SK-N-SH (cell line): ENCODE results near the gene AUTS2. TPM values are rescaled to one million over a fixed set of nuclear protein-coding genes. Genes with fewer than 3 reads are reported as not detected.

Source experiments
- CTCF ChIA-PET: fragments of 300-600, 350-600 bp; formaldehyde crosslinking; extraction: SDS; loops from one replicate; lab custom pipeline; 2021; lab: Yijun Ruan, JAX
- POLR2A ChIA-PET: fragments of 350-600 bp; sonication (Branson Sonifier 250); formaldehyde crosslinking; extraction: SDS; loops from one replicate; lab custom pipeline; 2020; ENCODE audit warnings: antibody characterized with exemption, inconsistent platforms; lab: Yijun Ruan, JAX
- DNase-seq: peaks from one replicate; pipeline ENCODE4 v3.0.0; 2012
- H2AFZ ChIP-seq: fragments of 200-600 bp; sonication (generic); 2 replicates; pipeline ENCODE4 v1.8.1; 2016; ENCODE audit warnings: antibody characterized with exemption, mild to moderate bottlenecking, low read depth
- H3F3A ChIP-seq: fragments of 200-600 bp; sonication (generic); replicated peaks from 2 replicates; pipeline ENCODE3; 2016; ENCODE audit warnings: antibody characterized with exemption, mild to moderate bottlenecking; ENCODE audit not compliant: insufficient read depth
- H3K27ac ChIP-seq, 2 experiments: fragments of 200-500 bp in 1 of 2; fragments of 200-600 bp in 1 of 2; sonication (Bioruptor generic) in 1 of 2; sonication (generic), shearing (Covaris generic) in 1 of 2; 2 replicates each; pipeline versions ENCODE4 v1.5.1 to v1.6.1; 2014 to 2016; ENCODE audit warnings: low read depth in 2 of 2, inconsistent platforms in 1 of 2, low read length in 1 of 2, mild to moderate bottlenecking in 1 of 2, mixed read lengths in 1 of 2
- H3K27me3 ChIP-seq: fragments of 200-600 bp; sonication (generic), shearing (Covaris generic); 2 replicates; pipeline ENCODE4 v1.6.1; 2016; ENCODE audit warnings: mixed run types; ENCODE audit not compliant: insufficient read depth
- H3K36me3 ChIP-seq, 2 experiments: fragments of 200-500 bp in 1 of 2; fragments of 200-600 bp in 1 of 2; sonication (Bioruptor generic) in 1 of 2; sonication (generic) in 1 of 2; replicated peaks in 1 of 2; 2 replicates each; pipeline versions ENCODE3 to v1.5.1; 2014 to 2016; ENCODE audit warnings: low read length in 1 of 2, mild to moderate bottlenecking in 1 of 2; ENCODE audit not compliant: insufficient read depth in 2 of 2, control insufficient read depth in 1 of 2
- H3K4me1 ChIP-seq, 2 experiments: fragments of 200-500 bp in 1 of 2; fragments of 200-600 bp in 1 of 2; sonication (Bioruptor generic) in 1 of 2; sonication (generic), shearing (Covaris generic) in 1 of 2; 2 replicates each; pipeline versions ENCODE4 v1.5.1 to v1.6.1; 2014 to 2016; ENCODE audit warnings: low read depth in 1 of 2, low read length in 1 of 2, mixed run types in 1 of 2; ENCODE audit not compliant: insufficient read depth in 2 of 2, control insufficient read depth in 1 of 2
- H3K4me2 ChIP-seq: fragments of 200-600 bp; sonication (generic), shearing (Covaris generic); 2 replicates; pipeline ENCODE4 v1.6.1; 2017; ENCODE audit warnings: mixed run types
- H3K4me3 ChIP-seq, 2 experiments: fragments of 200-500 bp in 1 of 2; fragments of 200-600 bp in 1 of 2; sonication (Bioruptor generic) in 1 of 2; sonication (generic), shearing (Covaris generic) in 1 of 2; 2 replicates each; pipeline versions ENCODE4 v1.5.1 to v1.8.1; 2014 to 2016; ENCODE audit warnings: low read depth in 2 of 2, inconsistent platforms in 1 of 2, low read length in 1 of 2, mild to moderate bottlenecking in 1 of 2, mixed read lengths in 1 of 2, moderate library complexity in 1 of 2
- H3K79me2 ChIP-seq: fragments of 200-600 bp; sonication (generic); 2 replicates; pipeline ENCODE4 v1.8.1; 2017; ENCODE audit warnings: mild to moderate bottlenecking; ENCODE audit not compliant: insufficient read depth
- H3K9ac ChIP-seq: fragments of 200-600 bp; sonication (generic); 2 replicates; pipeline ENCODE4 v1.6.1; 2017; ENCODE audit warnings: mixed run types
- H3K9me2 ChIP-seq: fragments of 200-600 bp; sonication (generic); 2 replicates; pipeline ENCODE4 v1.6.1; 2017; ENCODE audit warnings: mixed run types
- H3K9me3 ChIP-seq: fragments of 200-600 bp; sonication (generic); 2 replicates; pipeline ENCODE4 v1.6.1; 2017; ENCODE audit warnings: mixed run types, mild to moderate bottlenecking, moderate library complexity
- H4K20me1 ChIP-seq: fragments of 200-600 bp; sonication (generic); 2 replicates; pipeline ENCODE4 v1.6.1; 2017; ENCODE audit warnings: mild to moderate bottlenecking, mixed run types; ENCODE audit not compliant: insufficient read depth
- ELF1 ChIP-seq: IDR thresholded peaks from 2 replicates; pipeline ENCODE4 v1.4.0; 2012
- EP300 ChIP-seq, 2 experiments: IDR thresholded peaks; 2 replicates each; pipeline versions ENCODE4 v1.4.0 to v1.6.1; 2012; ENCODE audit warnings: borderline replicate concordance in 1 of 2, low read depth in 1 of 2, low read length in 1 of 2
- FOXM1 ChIP-seq: IDR thresholded peaks from 2 replicates; pipeline ENCODE4 v1.4.0; 2012; ENCODE audit warnings: low read depth, mild to moderate bottlenecking
- MXI1 ChIP-seq: IDR thresholded peaks from 2 replicates; pipeline ENCODE4 v1.6.1; 2012; ENCODE audit warnings: mild to moderate bottlenecking, low read depth, low read length, improper control_type of control experiment
- NFIC ChIP-seq: IDR thresholded peaks from 2 replicates; pipeline ENCODE4 v1.4.0; 2012; ENCODE audit warnings: borderline replicate concordance
- RCOR1 ChIP-seq: fragments of 150-350 bp; IDR thresholded peaks from 2 replicates; pipeline ENCODE4 v1.6.1; 2017; ENCODE audit warnings: antibody characterized with exemption, low read length
- RFX5 ChIP-seq: IDR thresholded peaks from 2 replicates; pipeline ENCODE4 v1.6.1; 2012; ENCODE audit warnings: mild to moderate bottlenecking, improper control_type of control experiment, low read length
- RXRA ChIP-seq: IDR thresholded peaks from 2 replicates; pipeline ENCODE4 v1.4.0; 2012; ENCODE audit warnings: low read depth, mild to moderate bottlenecking, borderline replicate concordance
- YY1 ChIP-seq: IDR thresholded peaks from 2 replicates; pipeline ENCODE4 v1.4.0; 2012; ENCODE audit warnings: low read depth, mild to moderate bottlenecking
- WGBS: methylation state at CpG from one replicate; pipeline ENCODE4 v1.1.6; 2017; ENCODE audit warnings: low lambda C conversion rate; 5-methylcytosine and 5-hydroxymethylcytosine counted together
- polyA plus RNA-seq, 3 experiments: library from polyadenylated mRNA; depleted of rRNA; stranded (reverse); fragments of >200 nt; gene quantifications; 2 replicates each; pipeline ENCODE4 v1.2.3, GENCODE V29; 2012
- TF ChIP-seq, protein P1 (sequence below): fragments of 200-600 bp; sonication (generic); IDR thresholded peaks from 2 replicates; pipeline ENCODE4 v1.6.1; 2017; ENCODE audit warnings: antibody characterized with exemption, mild to moderate bottlenecking, moderate library complexity
- TF ChIP-seq, protein P2 (sequence below): IDR thresholded peaks from 2 replicates; pipeline ENCODE4 v1.6.1; 2012; ENCODE audit warnings: mild to moderate bottlenecking, low read depth, low read length, moderate library complexity
- TF ChIP-seq, protein P3 (sequence below): IDR thresholded peaks from 2 replicates; pipeline ENCODE4 v1.4.0; 2012; ENCODE audit warnings: low read depth

The AUTS2 gene
- polyA plus RNA-seq, 1 of the 3 experiments (the other 2 are of a cell fraction) = 15.6 TPM

DNA sequence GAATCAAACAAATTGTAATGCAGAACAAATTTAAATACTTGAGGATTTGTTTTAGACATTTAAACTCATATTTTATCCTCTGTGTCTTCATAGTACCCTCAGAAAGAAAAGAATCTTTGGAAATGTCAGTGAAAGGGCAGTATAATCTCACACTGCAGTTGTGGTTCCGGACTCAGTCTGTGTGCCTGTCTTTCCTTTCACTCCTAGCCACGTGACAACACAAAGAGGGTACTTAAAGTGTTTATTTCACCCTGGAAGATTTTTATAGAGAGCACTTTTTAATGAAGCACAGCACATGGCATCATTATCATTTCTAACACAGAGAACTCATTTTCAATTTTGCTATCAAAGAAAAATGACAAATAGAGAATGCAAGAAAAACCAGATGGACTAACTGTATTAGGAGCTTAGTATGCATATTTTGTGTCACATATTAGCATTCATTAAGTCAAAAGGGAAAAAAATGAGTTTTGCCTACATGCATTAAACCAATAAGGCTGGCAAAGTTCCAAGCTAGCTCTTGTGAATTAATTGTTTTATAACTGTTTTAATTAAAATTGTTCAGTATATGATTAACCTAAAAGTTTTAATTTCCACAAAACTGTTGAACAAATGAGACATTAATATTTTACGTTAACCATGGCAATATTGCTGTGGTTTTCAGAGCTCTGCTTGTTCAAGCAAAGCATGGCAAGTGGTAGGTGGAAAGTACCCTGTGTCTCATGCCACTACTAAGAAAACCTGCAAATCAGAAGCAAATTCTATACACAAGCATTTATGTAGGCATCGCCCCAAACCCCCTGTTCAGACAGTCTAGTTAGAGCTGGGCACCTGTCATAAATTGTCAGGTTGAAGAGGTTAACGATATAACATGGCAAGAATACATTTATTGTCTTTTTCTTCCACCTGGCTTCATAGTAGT is 65.9 kb downstream of the AUTS2 start:
- WGBS = 82% methylated on average over 5 of the region's 5 CpGs
- Histone ChIP-seq H3K27me3 (no peaks in the 10 kb centered on the region), H3K9ac (no peak overlapping the region), H3K9me2 (no peaks in the 10 kb centered on the region), H3K27ac (no peak overlapping the region), H3K4me1 (peaks cover 0 to 9% of the 10 kb centered on the region in 2 experiments; a peak in 2 of 4 replicates), H2AFZ (no peak overlapping the region), H3K36me3 (no peaks in the 10 kb centered on the region), H3K4me3 (no peak overlapping the region), H3K9me3 (no peaks in the 10 kb centered on the region), H4K20me1 (peaks cover 22% of the 10 kb centered on the region; the same call in 1 of the 2 replicates), H3F3A (no peaks in the 10 kb centered on the region), H3K4me2 (no peak overlapping the region), H3K79me2 (peaks cover 25% of the 10 kb centered on the region; the same call in 1 of the 2 replicates)
- DNase-seq = no peak
- CTCF ChIA-PET = interaction anchor here (1.0 to 1.4 kb wide), 2 partner anchors 13 to 176 kb away, joined by 4 to 6 read pairs; no protein-coding TSS in a partner anchor
- TF ChIP-seq, protein P1, sequence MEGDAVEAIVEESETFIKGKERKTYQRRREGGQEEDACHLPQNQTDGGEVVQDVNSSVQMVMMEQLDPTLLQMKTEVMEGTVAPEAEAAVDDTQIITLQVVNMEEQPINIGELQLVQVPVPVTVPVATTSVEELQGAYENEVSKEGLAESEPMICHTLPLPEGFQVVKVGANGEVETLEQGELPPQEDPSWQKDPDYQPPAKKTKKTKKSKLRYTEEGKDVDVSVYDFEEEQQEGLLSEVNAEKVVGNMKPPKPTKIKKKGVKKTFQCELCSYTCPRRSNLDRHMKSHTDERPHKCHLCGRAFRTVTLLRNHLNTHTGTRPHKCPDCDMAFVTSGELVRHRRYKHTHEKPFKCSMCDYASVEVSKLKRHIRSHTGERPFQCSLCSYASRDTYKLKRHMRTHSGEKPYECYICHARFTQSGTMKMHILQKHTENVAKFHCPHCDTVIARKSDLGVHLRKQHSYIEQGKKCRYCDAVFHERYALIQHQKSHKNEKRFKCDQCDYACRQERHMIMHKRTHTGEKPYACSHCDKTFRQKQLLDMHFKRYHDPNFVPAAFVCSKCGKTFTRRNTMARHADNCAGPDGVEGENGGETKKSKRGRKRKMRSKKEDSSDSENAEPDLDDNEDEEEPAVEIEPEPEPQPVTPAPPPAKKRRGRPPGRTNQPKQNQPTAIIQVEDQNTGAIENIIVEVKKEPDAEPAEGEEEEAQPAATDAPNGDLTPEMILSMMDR = no peak
- TF ChIP-seq YY1 = no peak
- no peak for TF ChIP-seq RFX5
- no peak for TF ChIP-seq MXI1
- no peak for TF ChIP-seq ELF1
- TF ChIP-seq, protein P2, sequence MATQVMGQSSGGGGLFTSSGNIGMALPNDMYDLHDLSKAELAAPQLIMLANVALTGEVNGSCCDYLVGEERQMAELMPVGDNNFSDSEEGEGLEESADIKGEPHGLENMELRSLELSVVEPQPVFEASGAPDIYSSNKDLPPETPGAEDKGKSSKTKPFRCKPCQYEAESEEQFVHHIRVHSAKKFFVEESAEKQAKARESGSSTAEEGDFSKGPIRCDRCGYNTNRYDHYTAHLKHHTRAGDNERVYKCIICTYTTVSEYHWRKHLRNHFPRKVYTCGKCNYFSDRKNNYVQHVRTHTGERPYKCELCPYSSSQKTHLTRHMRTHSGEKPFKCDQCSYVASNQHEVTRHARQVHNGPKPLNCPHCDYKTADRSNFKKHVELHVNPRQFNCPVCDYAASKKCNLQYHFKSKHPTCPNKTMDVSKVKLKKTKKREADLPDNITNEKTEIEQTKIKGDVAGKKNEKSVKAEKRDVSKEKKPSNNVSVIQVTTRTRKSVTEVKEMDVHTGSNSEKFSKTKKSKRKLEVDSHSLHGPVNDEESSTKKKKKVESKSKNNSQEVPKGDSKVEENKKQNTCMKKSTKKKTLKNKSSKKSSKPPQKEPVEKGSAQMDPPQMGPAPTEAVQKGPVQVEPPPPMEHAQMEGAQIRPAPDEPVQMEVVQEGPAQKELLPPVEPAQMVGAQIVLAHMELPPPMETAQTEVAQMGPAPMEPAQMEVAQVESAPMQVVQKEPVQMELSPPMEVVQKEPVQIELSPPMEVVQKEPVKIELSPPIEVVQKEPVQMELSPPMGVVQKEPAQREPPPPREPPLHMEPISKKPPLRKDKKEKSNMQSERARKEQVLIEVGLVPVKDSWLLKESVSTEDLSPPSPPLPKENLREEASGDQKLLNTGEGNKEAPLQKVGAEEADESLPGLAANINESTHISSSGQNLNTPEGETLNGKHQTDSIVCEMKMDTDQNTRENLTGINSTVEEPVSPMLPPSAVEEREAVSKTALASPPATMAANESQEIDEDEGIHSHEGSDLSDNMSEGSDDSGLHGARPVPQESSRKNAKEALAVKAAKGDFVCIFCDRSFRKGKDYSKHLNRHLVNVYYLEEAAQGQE = no peak
- TF ChIP-seq EP300 (IDR thresholded peaks at IDR 0.05; ENCODE audit: borderline replicate concordance in 1 of 2, low read depth in 1 of 2, low read length in 1 of 2) = no peak
- no peak for TF ChIP-seq RCOR1
- TF ChIP-seq, protein P3, sequence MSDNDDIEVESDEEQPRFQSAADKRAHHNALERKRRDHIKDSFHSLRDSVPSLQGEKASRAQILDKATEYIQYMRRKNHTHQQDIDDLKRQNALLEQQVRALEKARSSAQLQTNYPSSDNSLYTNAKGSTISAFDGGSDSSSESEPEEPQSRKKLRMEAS = no peak
- TF ChIP-seq NFIC = no peak
- TF ChIP-seq RXRA = no peak
- no peak for TF ChIP-seq FOXM1
- POLR2A ChIA-PET = no interaction called here
